ENCODE measurements around the gene PNPLA3.

Gene PNPLA3

GRCh38 chr22:43925433-43926348 lies 2.1 kb downstream of the PNPLA3 start:
- Histone ChIP-seq H3K23ac (ENCODE audit: low read length) (no peak overlapping the region), H3K4ac (ENCODE audit: low read depth, low read length) (no peak overlapping the region), H2BK5ac (ENCODE audit: low read depth, low read length, poor library complexity) (no peak overlapping the region), H4K12ac (ENCODE audit: low read depth, low read length) (no peak overlapping the region), H3K36me3 (ENCODE audit: control insufficient read depth in 1 of 2, insufficient read depth in 2 of 2, low read length in 2 of 2) (peaks cover 17 to 22% of the 10 kb centered on the region in 2 experiments), H3K9me3 (ENCODE audit: insufficient read depth, low read depth, low read length) (no peaks in the 10 kb centered on the region), H4K8ac (ENCODE audit: low read depth, low read length) (peak overlapping the region; percentile 13), H2BK12ac (ENCODE audit: low read length) (peak overlapping the region; percentile 13), H2BK120ac (ENCODE audit: insufficient read depth, low read length, poor library complexity) (no peak overlapping the region), H3K79me1 (ENCODE audit: low read length) (peaks cover 13% of the 10 kb centered on the region), H3K4me3 (ENCODE audit: low read depth, low read length) (no peak overlapping the region), H2AK5ac (ENCODE audit: low read length) (no peak overlapping the region), H3K79me2 (ENCODE audit: control insufficient read depth, insufficient read depth, low read length, poor library complexity) (peaks cover 7% of the 10 kb centered on the region), H4K91ac (ENCODE audit: low read depth, low read length) (no peak overlapping the region), H3K27ac (ENCODE audit: low read depth, low read length) (no peak overlapping the region), H3K4me2 (ENCODE audit: low read length) (peak overlapping the region; percentile 40), H2AFZ (ENCODE audit: insufficient read depth, low read length, poor library complexity) (no peak overlapping the region), H3K14ac (ENCODE audit: low read length) (no peak overlapping the region), H3K4me1 (ENCODE audit: control insufficient read depth in 1 of 2, insufficient read depth in 2 of 2, low read length in 2 of 2) (peaks cover 16 to 33% of the 10 kb centered on the region in 2 experiments), H3K18ac (ENCODE audit: low read length) (no peak overlapping the region), H3K27me3 (ENCODE audit: insufficient read depth, low read length) (no peaks in the 10 kb centered on the region), H3K9ac (ENCODE audit: low read length) (no peak overlapping the region)
- no CpG with 5 or more reads among the region's 6 CpGs for WGBS (ENCODE audit: extremely low coverage, insufficient coverage, insufficient read length)
- DNase-seq, result no peak

- no peak for DNase-seq
- H3K18ac ChIP-seq (ENCODE audit: low read length), result no peak overlapping the region
- peaks cover 15 to 31% of the 10 kb centered on the region in 2 experiments for H3K4me1 ChIP-seq (ENCODE audit: control insufficient read depth in 1 of 2, insufficient read depth in 2 of 2, low read length in 2 of 2)
Measured at GRCh38 chr22:43926349-43926710, 2.7 kb downstream of the PNPLA3 start.

GRCh38 chr22:43928468-43928867 lies 4.9 kb downstream of the PNPLA3 start:
- Histone ChIP-seq H3K27ac (ENCODE audit: low read depth, low read length) (no peak overlapping the region), H4K12ac (ENCODE audit: low read depth, low read length) (no peak overlapping the region), H3K9me3 (ENCODE audit: insufficient read depth, low read depth, low read length) (no peaks in the 10 kb centered on the region), H4K8ac (ENCODE audit: low read depth, low read length) (no peak overlapping the region), H4K91ac (ENCODE audit: low read depth, low read length) (no peak overlapping the region), H3K9ac (ENCODE audit: low read length) (no peak overlapping the region), H2AFZ (ENCODE audit: insufficient read depth, low read length, poor library complexity) (no peak overlapping the region), H2BK5ac (ENCODE audit: low read depth, low read length, poor library complexity) (no peak overlapping the region), H2BK12ac (ENCODE audit: low read length) (no peak overlapping the region), H3K4ac (ENCODE audit: low read depth, low read length) (no peak overlapping the region), H3K14ac (ENCODE audit: low read length) (no peak overlapping the region), H3K79me1 (ENCODE audit: low read length) (peaks cover 11% of the 10 kb centered on the region), H2BK120ac (ENCODE audit: insufficient read depth, low read length, poor library complexity) (no peak overlapping the region), H3K79me2 (ENCODE audit: control insufficient read depth, insufficient read depth, low read length, poor library complexity) (peaks cover 7% of the 10 kb centered on the region), H3K23ac (ENCODE audit: low read length) (no peak overlapping the region), H3K36me3 (ENCODE audit: control insufficient read depth in 1 of 2, insufficient read depth in 2 of 2, low read length in 2 of 2) (peaks cover 23 to 32% of the 10 kb centered on the region in 2 experiments), H3K27me3 (ENCODE audit: insufficient read depth, low read length) (no peaks in the 10 kb centered on the region), H3K4me1 (ENCODE audit: control insufficient read depth in 1 of 2, insufficient read depth in 2 of 2, low read length in 2 of 2) (peaks cover 7 to 16% of the 10 kb centered on the region in 2 experiments), H3K4me2 (ENCODE audit: low read length) (no peak overlapping the region), H2AK5ac (ENCODE audit: low read length) (no peak overlapping the region), H3K18ac (ENCODE audit: low read length) (no peak overlapping the region), H3K4me3 (ENCODE audit: low read depth, low read length) (no peak overlapping the region)
- no peak for DNase-seq
- no CpG with 5 or more reads among the region's 5 CpGs for WGBS (ENCODE audit: extremely low coverage, insufficient coverage, insufficient read length)

More at GRCh38 chr22:43926349-43926710, 2.7 kb downstream of the PNPLA3 start:
- H3K9me3 ChIP-seq (ENCODE audit: insufficient read depth, low read depth, low read length), result no peaks in the 10 kb centered on the region
- H3K9ac ChIP-seq (ENCODE audit: low read length), result no peak overlapping the region
- peaks cover 7% of the 10 kb centered on the region for H3K79me2 ChIP-seq (ENCODE audit: control insufficient read depth, insufficient read depth, low read length, poor library complexity)
- H2BK5ac ChIP-seq (ENCODE audit: low read depth, low read length, poor library complexity), result no peak overlapping the region
- H3K27ac ChIP-seq (ENCODE audit: low read depth, low read length), result no peak overlapping the region
- H3K14ac ChIP-seq (ENCODE audit: low read length), result no peak overlapping the region
- H3K36me3 ChIP-seq (ENCODE audit: control insufficient read depth in 1 of 2, insufficient read depth in 2 of 2, low read length in 2 of 2), result peaks cover 17 to 22% of the 10 kb centered on the region in 2 experiments
- H2AFZ ChIP-seq (ENCODE audit: insufficient read depth, low read length, poor library complexity), result no peak overlapping the region
- H4K8ac ChIP-seq (ENCODE audit: low read depth, low read length), result no peak overlapping the region
- no peak overlapping the region for H2BK12ac ChIP-seq (ENCODE audit: low read length)
- WGBS (ENCODE audit: extremely low coverage, insufficient coverage, insufficient read length), result no CpG with 5 or more reads among the region's 1 CpG
- no peak overlapping the region for H4K91ac ChIP-seq (ENCODE audit: low read depth, low read length)
- H3K4me2 ChIP-seq (ENCODE audit: low read length), result no peak overlapping the region
- H3K27me3 ChIP-seq (ENCODE audit: insufficient read depth, low read length), result no peaks in the 10 kb centered on the region
- H2AK5ac ChIP-seq (ENCODE audit: low read length), result no peak overlapping the region
- H2BK120ac ChIP-seq (ENCODE audit: insufficient read depth, low read length, poor library complexity), result no peak overlapping the region
- H4K12ac ChIP-seq (ENCODE audit: low read depth, low read length), result no peak overlapping the region
- no peak overlapping the region for H3K4ac ChIP-seq (ENCODE audit: low read depth, low read length)
- no peak overlapping the region for H3K23ac ChIP-seq (ENCODE audit: low read length)
- H3K4me3 ChIP-seq (ENCODE audit: low read depth, low read length), result no peak overlapping the region
- peaks cover 13% of the 10 kb centered on the region for H3K79me1 ChIP-seq (ENCODE audit: low read length)

DNA sequence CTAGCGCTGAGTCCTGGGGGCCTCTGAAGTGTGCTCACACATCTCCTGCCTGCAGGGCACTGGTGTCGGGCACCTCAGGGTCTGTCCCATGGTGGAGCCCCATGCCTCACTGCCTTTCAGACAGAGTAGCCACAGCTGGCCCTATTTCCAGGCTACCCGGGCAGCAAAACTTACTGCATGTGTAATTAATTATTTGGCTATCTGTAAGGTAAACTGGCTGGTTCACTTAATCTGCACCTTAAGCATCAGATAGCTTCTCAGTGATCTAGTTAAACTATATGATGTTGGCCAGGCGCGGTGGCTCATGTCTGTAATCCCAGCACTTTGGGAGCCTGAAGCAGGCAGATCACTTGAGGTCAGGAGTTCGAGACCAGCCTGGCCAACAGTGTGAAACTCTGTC lies 5.3 kb downstream of the PNPLA3 start:
- H3K4me2 ChIP-seq (ENCODE audit: low read length), result no peak overlapping the region

More for the DNA sequence above, 5.3 kb downstream of the PNPLA3 start:
- Histone ChIP-seq H3K27ac (ENCODE audit: low read depth, low read length) (no peak overlapping the region), H2AFZ (ENCODE audit: insufficient read depth, low read length, poor library complexity) (no peak overlapping the region), H4K12ac (ENCODE audit: low read depth, low read length) (no peak overlapping the region), H4K8ac (ENCODE audit: low read depth, low read length) (no peak overlapping the region), H3K4me1 (ENCODE audit: control insufficient read depth in 1 of 2, insufficient read depth in 2 of 2, low read length in 2 of 2) (peaks cover 7 to 16% of the 10 kb centered on the region in 2 experiments), H3K23ac (ENCODE audit: low read length) (no peak overlapping the region), H2AK5ac (ENCODE audit: low read length) (no peak overlapping the region), H3K79me2 (ENCODE audit: control insufficient read depth, insufficient read depth, low read length, poor library complexity) (peaks cover 4% of the 10 kb centered on the region), H4K91ac (ENCODE audit: low read depth, low read length) (no peak overlapping the region), H2BK120ac (ENCODE audit: insufficient read depth, low read length, poor library complexity) (no peak overlapping the region), H3K4ac (ENCODE audit: low read depth, low read length) (no peak overlapping the region), H3K4me3 (ENCODE audit: low read depth, low read length) (no peak overlapping the region), H3K9me3 (ENCODE audit: insufficient read depth, low read depth, low read length) (no peaks in the 10 kb centered on the region), H3K79me1 (ENCODE audit: low read length) (peaks cover 8% of the 10 kb centered on the region), H3K27me3 (ENCODE audit: insufficient read depth, low read length) (no peaks in the 10 kb centered on the region), H3K36me3 (ENCODE audit: control insufficient read depth in 1 of 2, insufficient read depth in 2 of 2, low read length in 2 of 2) (peaks cover 23 to 32% of the 10 kb centered on the region in 2 experiments), H2BK5ac (ENCODE audit: low read depth, low read length, poor library complexity) (no peak overlapping the region), H3K18ac (ENCODE audit: low read length) (no peak overlapping the region), H3K9ac (ENCODE audit: low read length) (no peak overlapping the region), H3K14ac (ENCODE audit: low read length) (no peak overlapping the region), H2BK12ac (ENCODE audit: low read length) (no peak overlapping the region)
- DNase-seq, result no peak
- no CpG with 5 or more reads among the region's 6 CpGs for WGBS (ENCODE audit: extremely low coverage, insufficient coverage, insufficient read length)
